ENCODE results near the gene IL22RA1. TPM values are rescaled to one million over a fixed set of nuclear protein-coding genes. Genes with fewer than 3 reads are reported as not detected.

Gene IL22RA1
- total and polyA plus RNA-seq, 9 of the 15 experiments (the other 6 are each of a cell fraction or from before 2014, with no cell fraction given), result not detected

- TF ChIP-seq ATF2 (CRISPR knock-in tag; IDR thresholded peaks at IDR 0.05) (no peak), TRIM25 (IDR thresholded peaks at IDR 0.05; ENCODE audit: borderline replicate concordance) (no peak), PRMT5 (CRISPR knock-in tag; IDR thresholded peaks at IDR 0.05) (no peak), IFI16 (CRISPR knock-in tag; IDR thresholded peaks at IDR 0.05) (no peak), POLR2G (IDR thresholded peaks at IDR 0.05; ENCODE audit: low read depth, low read length) (no peak), CTCF (IDR thresholded peaks at IDR 0.05 in 2 of 3, conservative IDR thresholded peaks at IDR 0.05 in 1 of 3; ENCODE audit: insufficient read depth in 2 of 3, low read depth in 1 of 3, low read length in 3 of 3) (no peak), TRIM24 (IDR thresholded peaks at IDR 0.05) (no peak), E2F3 (CRISPR knock-in tag; IDR thresholded peaks at IDR 0.05) (no peak), HDGF (IDR thresholded peaks at IDR 0.05) (no peak), SMARCA4 (IDR thresholded peaks at IDR 0.05) (no peak), NONO (IDR thresholded peaks at IDR 0.05; ENCODE audit: low read depth in 2 of 2, low read length in 1 of 2) (no peak), CREM (IDR thresholded peaks at IDR 0.05; ENCODE audit: low read depth) (0 out of 2 replicates have a peak, but pooled peaks have one; percentile 11), USF2 (CRISPR knock-in tag; IDR thresholded peaks at IDR 0.05) (peak; percentile 36), CTBP1 (IDR thresholded peaks at IDR 0.05; ENCODE audit: borderline replicate concordance) (peak; percentile 82), ATF6 (CRISPR knock-in tag; IDR thresholded peaks at IDR 0.05) (no peak), ATF1 (CRISPR knock-in tag; IDR thresholded peaks at IDR 0.05) (no peak), ATF1 (tag; IDR thresholded peaks at IDR 0.05) (no peak), HNRNPLL (IDR thresholded peaks at IDR 0.05; ENCODE audit: low read depth, low read length, poor library complexity, severe bottlenecking) (no peak), USF1 (CRISPR knock-in tag; IDR thresholded peaks at IDR 0.05) (peak; percentile 80)
Measured at GRCh38 chr1:24126018-24126671, 16.8 kb downstream of the IL22RA1 start (continued).

All from K562 (cell line).